ENCODE data around the gene CDC42BPB. TPM values are rescaled to one million over a fixed set of nuclear protein-coding genes. Genes with fewer than 3 reads are reported as not detected.

CDC42BPB gene
- total and polyA plus RNA-seq, 8 donors = 73.4 to 91.4 (median 79.5) TPM

DNA sequence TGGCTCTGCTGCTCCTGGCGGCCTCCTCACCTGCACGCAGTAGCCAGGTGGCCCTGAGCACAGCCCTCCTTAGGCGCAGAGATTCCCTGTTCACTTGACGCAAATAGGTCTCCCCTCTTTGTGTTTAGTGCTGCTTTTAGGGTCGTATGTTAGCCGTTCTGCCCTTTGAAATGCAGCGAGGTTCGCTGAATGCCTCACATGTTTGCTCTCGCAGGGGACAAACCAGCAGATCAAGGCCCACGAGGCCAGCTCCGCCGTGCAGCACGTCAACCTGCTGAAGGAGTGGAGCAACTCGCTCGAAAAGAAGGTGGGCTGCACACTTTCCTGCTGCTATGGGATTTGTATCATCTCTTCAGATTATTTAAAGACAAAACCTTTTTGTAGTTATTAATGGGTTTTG is 166.2 kb downstream of the CDC42BPB start:
- DNase-seq (no peak), ATAC-seq (no peak)
- no peaks in the 10 kb centered on the region for H3K9me3 ChIP-seq
- TF ChIP-seq, protein P1, sequence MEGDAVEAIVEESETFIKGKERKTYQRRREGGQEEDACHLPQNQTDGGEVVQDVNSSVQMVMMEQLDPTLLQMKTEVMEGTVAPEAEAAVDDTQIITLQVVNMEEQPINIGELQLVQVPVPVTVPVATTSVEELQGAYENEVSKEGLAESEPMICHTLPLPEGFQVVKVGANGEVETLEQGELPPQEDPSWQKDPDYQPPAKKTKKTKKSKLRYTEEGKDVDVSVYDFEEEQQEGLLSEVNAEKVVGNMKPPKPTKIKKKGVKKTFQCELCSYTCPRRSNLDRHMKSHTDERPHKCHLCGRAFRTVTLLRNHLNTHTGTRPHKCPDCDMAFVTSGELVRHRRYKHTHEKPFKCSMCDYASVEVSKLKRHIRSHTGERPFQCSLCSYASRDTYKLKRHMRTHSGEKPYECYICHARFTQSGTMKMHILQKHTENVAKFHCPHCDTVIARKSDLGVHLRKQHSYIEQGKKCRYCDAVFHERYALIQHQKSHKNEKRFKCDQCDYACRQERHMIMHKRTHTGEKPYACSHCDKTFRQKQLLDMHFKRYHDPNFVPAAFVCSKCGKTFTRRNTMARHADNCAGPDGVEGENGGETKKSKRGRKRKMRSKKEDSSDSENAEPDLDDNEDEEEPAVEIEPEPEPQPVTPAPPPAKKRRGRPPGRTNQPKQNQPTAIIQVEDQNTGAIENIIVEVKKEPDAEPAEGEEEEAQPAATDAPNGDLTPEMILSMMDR (IDR thresholded peaks at IDR 0.05) = no peak
- intact Hi-C loops (cut with DNase I) = no loop called here
- H3K4me1 ChIP-seq = no peaks in the 10 kb centered on the region
- H3K27me3 ChIP-seq = no peaks in the 10 kb centered on the region
- H3K27ac ChIP-seq = no peak overlapping the region
- H3K4me3 ChIP-seq = no peak overlapping the region
- H3K36me3 ChIP-seq = peaks cover 0 to 95% of the 10 kb centered on the region in 2 donors

DNA sequence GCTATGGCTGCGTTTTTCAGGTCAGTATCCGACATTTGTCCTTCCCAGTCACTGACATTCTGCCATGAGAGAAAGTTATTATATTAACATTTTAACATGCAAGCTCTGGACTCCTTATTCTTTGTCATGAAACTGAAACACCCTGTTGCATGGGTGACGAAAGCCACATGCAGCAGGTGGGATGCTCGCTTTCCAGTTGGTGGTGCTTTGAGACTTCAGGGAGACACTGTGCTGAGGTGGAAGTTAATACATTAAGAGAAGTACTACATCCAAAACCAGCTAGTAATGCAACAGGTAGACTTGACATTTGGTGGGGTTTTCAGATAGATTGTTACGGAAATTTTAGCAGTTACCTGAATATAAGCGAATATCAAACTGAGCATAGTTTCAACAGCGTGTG is 167.7 kb downstream of the CDC42BPB start:
- Histone ChIP-seq H3K27me3 (no peaks in the 10 kb centered on the region), H3K27ac (no peak overlapping the region), H3K36me3 (peaks cover 0 to 98% of the 10 kb centered on the region in 2 donors), H3K4me1 (no peaks in the 10 kb centered on the region), H3K4me3 (no peak overlapping the region), H3K9me3 (no peaks in the 10 kb centered on the region)
- intact Hi-C loops (cut with DNase I) = no loop called here
- TF ChIP-seq, protein P1 (IDR thresholded peaks at IDR 0.05) = no peak
- DNase-seq (no peak), ATAC-seq (no peak)

DNA sequence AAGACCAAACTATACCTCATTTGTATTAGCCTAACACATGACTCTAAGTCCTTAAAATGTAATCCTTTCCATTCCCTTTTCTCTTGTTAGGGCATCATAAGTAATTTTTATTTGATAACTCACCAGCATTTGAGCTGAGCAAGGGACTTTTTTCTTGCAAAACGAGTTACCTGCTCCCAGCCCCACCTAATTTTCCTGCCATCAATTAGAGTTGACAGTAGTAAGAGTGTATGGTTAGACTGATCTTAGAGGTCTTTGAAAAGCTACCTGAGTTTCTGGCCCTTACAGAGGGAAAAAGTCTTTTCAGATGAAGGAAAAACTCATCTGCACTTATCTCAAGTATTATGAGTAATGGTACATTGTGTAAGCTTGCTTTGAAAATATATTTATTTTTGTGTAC is 168.6 kb downstream of the CDC42BPB start:
- no peaks in the 10 kb centered on the region for H3K9me3 ChIP-seq
- H3K27me3 ChIP-seq = no peaks in the 10 kb centered on the region
- H3K4me1 ChIP-seq = no peaks in the 10 kb centered on the region
- DNase-seq (no peak), ATAC-seq (peak; percentile 51)
- no peak overlapping the region for H3K4me3 ChIP-seq
- intact Hi-C loops (cut with DNase I) = no loop called here
- peaks cover 0 to 96% of the 10 kb centered on the region in 2 donors for H3K36me3 ChIP-seq
- TF ChIP-seq, protein P1 (IDR thresholded peaks at IDR 0.05) = no peak
- no peak overlapping the region for H3K27ac ChIP-seq

DNA sequence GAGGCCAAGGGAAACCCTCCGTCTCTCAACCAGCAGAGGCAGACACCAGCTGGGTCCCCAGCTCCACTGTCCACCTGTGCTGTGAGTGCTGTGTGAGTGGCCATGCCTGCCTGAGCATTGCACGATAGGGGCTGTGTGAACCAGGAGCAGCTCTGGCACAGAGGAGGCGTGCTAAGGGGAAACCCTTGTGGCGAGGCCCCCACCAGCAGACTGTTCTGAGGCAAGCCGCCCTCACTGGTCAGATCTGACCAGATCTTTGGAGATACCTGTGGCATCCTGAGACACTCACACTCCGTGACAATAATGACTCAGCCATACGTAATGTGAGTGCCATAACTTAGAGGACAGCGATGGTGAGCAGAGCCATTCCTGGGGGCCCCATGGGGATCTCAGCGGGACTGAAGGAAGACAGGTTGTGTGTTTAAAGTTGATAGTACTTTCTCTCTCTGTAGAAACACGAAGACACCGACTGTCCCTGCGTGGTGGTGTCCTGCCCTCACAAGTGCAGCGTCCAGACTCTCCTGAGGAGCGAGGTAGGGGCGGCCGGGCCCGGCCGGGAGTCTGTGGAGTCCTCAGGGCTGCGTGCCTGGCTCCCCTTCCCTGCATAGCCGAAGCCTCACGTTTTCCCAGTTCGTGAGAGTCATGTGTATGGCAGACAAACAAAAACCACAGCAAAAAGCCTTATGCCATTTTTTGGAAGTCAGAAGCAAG is 171.5 kb downstream of the CDC42BPB start:
- Histone ChIP-seq H3K27me3 (no peaks in the 10 kb centered on the region), H3K4me3 (no peak overlapping the region), H3K4me1 (no peaks in the 10 kb centered on the region), H3K27ac (no peak overlapping the region), H3K9me3 (no peaks in the 10 kb centered on the region), H3K36me3 (peaks cover 0 to 88% of the 10 kb centered on the region in 2 donors)
- TF ChIP-seq, protein P1 (IDR thresholded peaks at IDR 0.05) = no peak
- no peak for DNase-seq
- no peak for ATAC-seq
- intact Hi-C loops (cut with DNase I) = no loop called here

DNA sequence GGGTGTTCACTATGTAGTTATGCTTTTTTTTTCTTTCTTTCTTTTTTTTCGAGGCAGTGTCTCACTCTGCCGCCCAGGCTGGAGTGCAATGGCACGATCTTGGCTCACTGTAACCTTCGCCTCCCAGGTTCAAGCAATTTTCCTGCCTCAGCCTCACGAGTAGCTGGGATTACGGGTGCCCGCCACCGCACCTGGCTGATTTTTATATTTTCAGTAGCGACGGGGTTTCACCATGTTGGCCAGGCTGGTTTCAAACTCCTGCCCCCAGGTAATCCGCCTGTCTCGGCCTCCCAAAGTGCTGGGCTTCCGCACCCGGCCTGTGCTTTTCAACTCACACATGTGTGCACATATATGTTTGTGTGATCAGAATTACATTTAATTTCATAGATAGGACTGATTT is 173.8 kb downstream of the CDC42BPB start:
- no peaks in the 10 kb centered on the region for H3K9me3 ChIP-seq
- no peak overlapping the region for H3K27ac ChIP-seq
- TF ChIP-seq, protein P1 (IDR thresholded peaks at IDR 0.05) = no peak
- H3K36me3 ChIP-seq = peaks cover 0 to 81% of the 10 kb centered on the region in 2 donors
- intact Hi-C loops (cut with DNase I) = no loop called here
- DNase-seq = no peak
- H3K27me3 ChIP-seq = no peaks in the 10 kb centered on the region
- ATAC-seq = no peak
- H3K4me3 ChIP-seq = no peak overlapping the region
- H3K4me1 ChIP-seq = peaks cover 0 to 5% of the 10 kb centered on the region in 2 donors

Data from left lung (tissue), 10 donors.